ENCODE data around the gene ACP4.
A peak's percentile ranks its signal among the peaks of the same experiment; 100 is the strongest.

ACP4 gene

DNA sequence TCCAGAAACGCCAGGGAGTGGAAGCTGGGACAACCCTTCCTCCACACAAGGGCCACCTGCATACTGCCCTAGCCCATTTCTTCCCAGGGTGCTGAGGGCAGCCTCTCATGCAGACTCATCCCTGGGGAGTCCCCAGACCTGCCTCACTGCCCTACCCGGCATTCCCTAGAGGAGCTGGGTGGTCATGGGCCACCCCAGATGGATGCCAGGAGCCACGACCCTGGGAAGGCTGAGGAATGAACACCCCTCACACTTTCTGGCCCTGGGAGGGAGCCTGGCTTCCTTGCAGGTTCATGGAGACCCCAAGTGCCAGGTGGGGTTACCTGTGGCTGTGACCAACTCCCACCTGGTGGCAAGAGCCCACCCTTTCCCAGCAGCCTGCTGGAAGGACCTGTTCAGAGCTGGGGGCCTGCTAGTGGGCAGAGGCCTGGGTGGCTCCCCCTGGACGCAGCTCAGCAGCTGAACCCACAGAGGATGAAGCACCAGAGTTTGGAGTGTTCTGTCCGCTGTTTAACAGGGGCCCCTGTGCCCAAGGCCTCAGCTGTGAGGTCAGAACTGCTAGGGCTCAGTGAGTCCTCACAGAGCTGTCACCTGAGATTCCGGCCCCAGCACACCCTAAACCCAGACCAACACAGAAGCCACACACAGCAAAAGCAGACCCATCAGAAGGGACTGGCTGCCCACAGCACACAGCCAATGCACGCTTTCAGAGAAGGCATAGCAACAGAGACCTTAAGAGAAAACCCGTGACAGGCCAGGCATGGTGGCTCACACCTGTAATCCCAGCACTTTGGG, 6.6 kb downstream of the ACP4 start:
- Histone ChIP-seq H3K36me3 (ENCODE audit: control insufficient read depth, insufficient read depth, low read length) (peaks cover 21% of the 10 kb centered on the region), H3K27ac (ENCODE audit: insufficient read depth, low read length, poor library complexity, severe bottlenecking) (no peak overlapping the region), H3K4me3 (ENCODE audit: insufficient read depth, low read depth, low read length, poor library complexity, severe bottlenecking) (no peak overlapping the region), H3K27me3 (replicated peaks; ENCODE audit: control insufficient read depth, insufficient read depth, low read length, poor library complexity, severe bottlenecking) (no peaks in the 10 kb centered on the region), H3K9me3 (ENCODE audit: control insufficient read depth, low read length) (no peaks in the 10 kb centered on the region), H3K4me1 (ENCODE audit: control insufficient read depth, insufficient read depth, low read length, poor library complexity, severe bottlenecking) (no peaks in the 10 kb centered on the region)
- no peak for DNase-seq

- Histone ChIP-seq H3K4me1 (ENCODE audit: control insufficient read depth, insufficient read depth, low read length, poor library complexity, severe bottlenecking) (no peaks in the 10 kb centered on the region), H3K4me3 (ENCODE audit: insufficient read depth, low read depth, low read length, poor library complexity, severe bottlenecking) (no peak overlapping the region), H3K9me3 (ENCODE audit: control insufficient read depth, low read length) (no peaks in the 10 kb centered on the region), H3K36me3 (ENCODE audit: control insufficient read depth, insufficient read depth, low read length) (peaks cover 25% of the 10 kb centered on the region), H3K27ac (ENCODE audit: insufficient read depth, low read length, poor library complexity, severe bottlenecking) (no peak overlapping the region), H3K27me3 (replicated peaks; ENCODE audit: control insufficient read depth, insufficient read depth, low read length, poor library complexity, severe bottlenecking) (no peaks in the 10 kb centered on the region)
- no peak for DNase-seq
Measured at GRCh38 chr19:50797429-50797780, 7.2 kb downstream of the ACP4 start.

- H3K27me3 ChIP-seq (replicated peaks; ENCODE audit: control insufficient read depth, insufficient read depth, low read length, poor library complexity, severe bottlenecking): no peaks in the 10 kb centered on the region
- H3K9me3 ChIP-seq (ENCODE audit: control insufficient read depth, low read length): no peaks in the 10 kb centered on the region
- no peak for DNase-seq
- H3K36me3 ChIP-seq (ENCODE audit: control insufficient read depth, insufficient read depth, low read length): peaks cover 25% of the 10 kb centered on the region
- no peak overlapping the region for H3K27ac ChIP-seq (ENCODE audit: insufficient read depth, low read length, poor library complexity, severe bottlenecking)
- peaks cover under 1% of the 10 kb centered on the region for H3K4me1 ChIP-seq (ENCODE audit: control insufficient read depth, insufficient read depth, low read length, poor library complexity, severe bottlenecking)
- no peak overlapping the region for H3K4me3 ChIP-seq (ENCODE audit: insufficient read depth, low read depth, low read length, poor library complexity, severe bottlenecking)
Measured at GRCh38 chr19:50797781-50798658, 7.8 kb downstream of the ACP4 start.

DNA sequence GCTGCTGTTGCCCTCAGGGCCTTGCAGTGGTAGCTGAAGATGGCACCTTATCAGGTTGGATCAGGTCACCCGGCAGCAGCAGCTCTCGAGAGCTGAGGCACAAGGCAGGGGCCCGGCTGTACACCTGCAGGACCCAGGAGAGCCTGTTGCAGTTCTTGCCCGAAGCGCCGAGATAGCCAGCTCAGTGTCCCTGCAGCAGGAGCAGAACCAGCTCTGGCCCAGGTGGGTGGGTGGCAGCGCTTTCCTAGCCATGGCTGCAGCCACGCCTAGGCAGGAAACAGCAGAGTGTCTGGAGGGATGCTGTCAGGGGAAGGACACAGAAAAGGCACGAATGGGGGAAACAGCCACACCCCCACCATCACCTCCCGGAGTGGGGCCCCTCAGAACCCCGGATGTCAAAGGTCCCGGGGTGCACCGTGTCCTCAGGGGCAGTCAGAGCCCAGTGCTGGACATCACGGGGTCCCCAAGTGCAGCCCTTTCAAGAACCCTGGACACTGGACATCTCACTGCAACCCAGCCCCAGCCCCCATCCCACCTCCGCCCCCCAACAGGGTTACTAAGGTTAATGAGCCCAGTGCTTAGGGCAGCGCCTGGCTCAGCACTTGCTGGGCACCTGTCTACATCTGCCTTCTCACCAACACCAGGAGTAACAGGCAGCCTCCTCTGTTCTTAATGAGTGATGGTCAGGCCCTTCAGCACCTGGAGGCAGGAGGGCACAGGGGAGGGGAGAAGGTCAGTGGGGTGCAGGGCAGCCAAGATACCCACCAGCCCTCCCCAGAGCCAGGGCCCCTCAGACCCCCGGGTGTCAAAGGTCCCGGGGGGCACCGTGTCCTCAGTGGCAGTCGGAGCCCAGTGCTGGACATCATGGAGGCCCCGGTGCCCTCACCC, 8.7 kb downstream of the ACP4 start:
- peaks cover 25% of the 10 kb centered on the region for H3K36me3 ChIP-seq (ENCODE audit: control insufficient read depth, insufficient read depth, low read length)

DNA sequence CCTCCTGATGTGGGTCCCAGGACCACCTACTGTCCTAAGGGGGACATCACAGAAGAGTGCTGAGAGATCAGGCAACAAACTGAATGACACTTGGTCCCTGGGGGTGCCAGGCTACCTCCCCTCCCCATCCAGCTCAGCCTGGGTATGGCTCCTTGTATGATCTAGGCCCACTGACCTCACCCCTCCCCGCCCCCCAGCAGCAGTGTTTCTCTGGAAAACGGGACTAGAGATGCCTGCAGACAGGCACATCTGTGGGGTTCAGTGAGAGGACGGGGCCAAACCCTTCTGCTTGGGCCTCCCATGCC, 9.3 kb downstream of the ACP4 start:
- H3K27me3 ChIP-seq (replicated peaks; ENCODE audit: control insufficient read depth, insufficient read depth, low read length, poor library complexity, severe bottlenecking): no peaks in the 10 kb centered on the region
- no peak overlapping the region for H3K27ac ChIP-seq (ENCODE audit: insufficient read depth, low read length, poor library complexity, severe bottlenecking)
- H3K36me3 ChIP-seq (ENCODE audit: control insufficient read depth, insufficient read depth, low read length): peaks cover 25% of the 10 kb centered on the region
- no peak for DNase-seq
- no peak overlapping the region for H3K4me3 ChIP-seq (ENCODE audit: insufficient read depth, low read depth, low read length, poor library complexity, severe bottlenecking)
- no peaks in the 10 kb centered on the region for H3K9me3 ChIP-seq (ENCODE audit: control insufficient read depth, low read length)
- peaks cover 9% of the 10 kb centered on the region for H3K4me1 ChIP-seq (ENCODE audit: control insufficient read depth, insufficient read depth, low read length, poor library complexity, severe bottlenecking)

More for the DNA sequence above, 8.7 kb downstream of the ACP4 start:
- Histone ChIP-seq H3K27ac (ENCODE audit: insufficient read depth, low read length, poor library complexity, severe bottlenecking) (no peak overlapping the region), H3K4me1 (ENCODE audit: control insufficient read depth, insufficient read depth, low read length, poor library complexity, severe bottlenecking) (peaks cover 9% of the 10 kb centered on the region), H3K4me3 (ENCODE audit: insufficient read depth, low read depth, low read length, poor library complexity, severe bottlenecking) (no peak overlapping the region), H3K27me3 (replicated peaks; ENCODE audit: control insufficient read depth, insufficient read depth, low read length, poor library complexity, severe bottlenecking) (no peaks in the 10 kb centered on the region), H3K9me3 (ENCODE audit: control insufficient read depth, low read length) (no peaks in the 10 kb centered on the region)
- no peak for DNase-seq

DNA sequence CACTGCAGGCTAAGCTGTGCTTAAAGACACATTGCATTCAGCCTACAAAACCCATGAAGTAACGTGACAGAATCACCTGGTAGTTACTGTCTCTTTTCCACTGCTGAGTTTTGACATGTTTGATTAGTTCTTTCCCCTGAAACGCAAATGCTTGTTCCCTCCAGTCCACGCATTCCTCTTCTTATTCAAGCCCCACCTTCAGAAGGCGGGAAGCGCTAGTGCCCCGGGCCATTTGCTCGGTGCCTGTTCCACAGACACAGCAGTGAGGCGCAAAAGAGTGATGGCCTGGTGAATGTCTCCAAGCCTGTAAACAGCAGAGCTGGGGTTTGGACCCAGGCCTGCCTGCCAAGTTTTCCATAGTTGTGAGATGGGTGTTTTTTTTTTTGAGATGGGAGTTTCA, 10.9 kb downstream of the ACP4 start:
- H3K4me1 ChIP-seq (ENCODE audit: control insufficient read depth, insufficient read depth, low read length, poor library complexity, severe bottlenecking): peaks cover 9% of the 10 kb centered on the region
- H3K9me3 ChIP-seq (ENCODE audit: control insufficient read depth, low read length): no peaks in the 10 kb centered on the region
- H3K36me3 ChIP-seq (ENCODE audit: control insufficient read depth, insufficient read depth, low read length): peaks cover 25% of the 10 kb centered on the region
- no peak for DNase-seq
- H3K27me3 ChIP-seq (replicated peaks; ENCODE audit: control insufficient read depth, insufficient read depth, low read length, poor library complexity, severe bottlenecking): no peaks in the 10 kb centered on the region
- no peak overlapping the region for H3K4me3 ChIP-seq (ENCODE audit: insufficient read depth, low read depth, low read length, poor library complexity, severe bottlenecking)
- H3K27ac ChIP-seq (ENCODE audit: insufficient read depth, low read length, poor library complexity, severe bottlenecking): no peak overlapping the region

- Histone ChIP-seq H3K27ac (ENCODE audit: insufficient read depth, low read length, poor library complexity, severe bottlenecking) (peak overlapping the region; percentile 95), H3K4me1 (ENCODE audit: control insufficient read depth, insufficient read depth, low read length, poor library complexity, severe bottlenecking) (peaks cover 9% of the 10 kb centered on the region), H3K27me3 (replicated peaks; ENCODE audit: control insufficient read depth, insufficient read depth, low read length, poor library complexity, severe bottlenecking) (no peaks in the 10 kb centered on the region), H3K36me3 (ENCODE audit: control insufficient read depth, insufficient read depth, low read length) (peaks cover 10% of the 10 kb centered on the region), H3K9me3 (ENCODE audit: control insufficient read depth, low read length) (no peaks in the 10 kb centered on the region), H3K4me3 (ENCODE audit: insufficient read depth, low read depth, low read length, poor library complexity, severe bottlenecking) (peak overlapping the region; percentile 79)
- DNase-seq: peak in 1 of 3 donors; percentile 9
Measured at GRCh38 chr19:50803633-50804419, 13.6 kb downstream of the ACP4 start.

DNA sequence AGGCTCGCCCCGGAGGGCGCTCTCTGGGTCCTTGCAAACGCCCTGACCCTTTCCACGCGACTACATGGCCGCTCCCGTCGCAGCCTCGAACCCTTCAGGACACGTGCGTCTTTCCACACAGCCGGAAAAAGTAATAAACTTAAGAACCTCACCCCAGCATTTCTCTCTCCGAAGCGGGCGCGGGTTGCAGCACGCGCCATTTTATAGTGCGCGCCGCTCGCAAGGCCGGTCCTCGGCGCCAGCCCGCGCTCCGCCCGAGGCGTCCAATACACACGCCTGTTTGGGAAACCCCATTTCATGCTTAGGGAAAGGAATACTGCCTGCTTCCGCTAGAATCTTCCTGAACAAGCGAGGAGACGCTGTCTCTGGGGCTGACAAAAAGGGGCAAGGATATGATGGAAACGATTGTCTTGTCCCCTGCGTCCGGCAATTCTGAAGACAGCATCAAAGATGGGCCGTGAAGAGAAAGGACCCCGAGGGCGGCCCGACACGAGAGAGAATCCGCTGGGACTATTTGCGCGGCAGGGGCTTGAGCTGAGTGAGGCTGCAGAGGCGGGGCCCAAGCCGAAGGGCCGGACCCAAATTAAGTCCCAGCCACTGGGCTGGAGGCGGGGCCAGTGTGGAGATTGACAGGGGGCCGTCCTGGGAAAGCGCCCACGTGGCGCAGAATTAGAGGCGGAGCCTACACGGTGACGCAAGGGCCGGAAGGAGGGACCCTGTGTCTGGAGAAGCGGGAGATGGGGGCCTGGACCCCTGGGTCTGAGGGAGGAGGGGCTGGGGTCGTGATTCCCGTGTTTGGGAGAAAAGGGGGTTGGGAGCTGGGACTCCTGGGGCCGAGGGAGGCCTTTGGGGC, 14.4 kb downstream of the ACP4 start:
- no peaks in the 10 kb centered on the region for H3K9me3 ChIP-seq (ENCODE audit: control insufficient read depth, low read length)
- H3K4me1 ChIP-seq (ENCODE audit: control insufficient read depth, insufficient read depth, low read length, poor library complexity, severe bottlenecking): peaks cover 9% of the 10 kb centered on the region
- no peaks in the 10 kb centered on the region for H3K27me3 ChIP-seq (replicated peaks; ENCODE audit: control insufficient read depth, insufficient read depth, low read length, poor library complexity, severe bottlenecking)
- peak; percentile 92 to 95 (median 94) for DNase-seq
- peak overlapping the region; percentile 95 for H3K27ac ChIP-seq (ENCODE audit: insufficient read depth, low read length, poor library complexity, severe bottlenecking)
- H3K4me3 ChIP-seq (ENCODE audit: insufficient read depth, low read depth, low read length, poor library complexity, severe bottlenecking): peak overlapping the region; percentile 79
- peaks cover 8% of the 10 kb centered on the region for H3K36me3 ChIP-seq (ENCODE audit: control insufficient read depth, insufficient read depth, low read length)

GRCh38 chr19:50808856-50809255, 18.6 kb downstream of the ACP4 start:
- H3K27ac ChIP-seq (ENCODE audit: insufficient read depth, low read length, poor library complexity, severe bottlenecking): no peak overlapping the region
- peaks cover under 1% of the 10 kb centered on the region for H3K4me1 ChIP-seq (ENCODE audit: control insufficient read depth, insufficient read depth, low read length, poor library complexity, severe bottlenecking)
- no peaks in the 10 kb centered on the region for H3K9me3 ChIP-seq (ENCODE audit: control insufficient read depth, low read length)
- DNase-seq: no peak
- H3K4me3 ChIP-seq (ENCODE audit: insufficient read depth, low read depth, low read length, poor library complexity, severe bottlenecking): no peak overlapping the region
- no peaks in the 10 kb centered on the region for H3K36me3 ChIP-seq (ENCODE audit: control insufficient read depth, insufficient read depth, low read length)
- H3K27me3 ChIP-seq (replicated peaks; ENCODE audit: control insufficient read depth, insufficient read depth, low read length, poor library complexity, severe bottlenecking): no peaks in the 10 kb centered on the region

Measured in effector memory CD4-positive, alpha-beta T cell (primary cell).